HuH-7.5 (cell line): ENCODE measurements around the gene PDZD2.

Source experiments
- DNase-seq: peaks from one replicate; pipeline ENCODE4 v3.0.0; 2011; ENCODE audit warnings: low spot score

The PDZD2 gene

GRCh38 chr5:31638345-31638744 is 586 bp upstream of the PDZD2 start:
- no peak for DNase-seq

- no peak for DNase-seq
These were observed 815 bp downstream of the PDZD2 start for GRCh38 chr5:31639481-31640411.

GRCh38 chr5:31640573-31640972 is 1.6 kb downstream of the PDZD2 start:
- no peak for DNase-seq

GRCh38 chr5:31641059-31641458 is 2.1 kb downstream of the PDZD2 start:
- DNase-seq, result no peak

GRCh38 chr5:31641575-31641974 is 2.6 kb downstream of the PDZD2 start:
- no peak for DNase-seq

GRCh38 chr5:31645420-31646081 is 6.6 kb downstream of the PDZD2 start:
- no peak for DNase-seq

GRCh38 chr5:31648326-31648725 is 9.4 kb downstream of the PDZD2 start:
- DNase-seq, result no peak

- DNase-seq, result no peak
These were observed 12.3 kb downstream of the PDZD2 start for GRCh38 chr5:31651241-31651640.

GRCh38 chr5:31655491-31655890 is 16.6 kb downstream of the PDZD2 start:
- no peak for DNase-seq

GRCh38 chr5:31656806-31657205 is 17.9 kb downstream of the PDZD2 start:
- DNase-seq, result no peak

- no peak for DNase-seq
These were observed 18.5 kb downstream of the PDZD2 start for GRCh38 chr5:31657315-31657979.

GRCh38 chr5:31661257-31661656 is 22.3 kb downstream of the PDZD2 start:
- no peak for DNase-seq

- DNase-seq, result no peak
These were observed 24.6 kb downstream of the PDZD2 start for GRCh38 chr5:31663519-31663918.

- no peak for DNase-seq
These were observed 25.6 kb downstream of the PDZD2 start for GRCh38 chr5:31664566-31664965.

- no peak for DNase-seq
These were observed 32.4 kb downstream of the PDZD2 start for GRCh38 chr5:31671339-31671741.

GRCh38 chr5:31674371-31674951 is 35.5 kb downstream of the PDZD2 start:
- no peak for DNase-seq

GRCh38 chr5:31675472-31675871 is 36.5 kb downstream of the PDZD2 start:
- no peak for DNase-seq

- DNase-seq, result no peak
These were observed 39.2 kb downstream of the PDZD2 start for GRCh38 chr5:31678180-31678579.

- DNase-seq, result no peak
These were observed 41.6 kb downstream of the PDZD2 start for GRCh38 chr5:31680528-31680927.

- no peak for DNase-seq
These were observed 43.1 kb downstream of the PDZD2 start for GRCh38 chr5:31682025-31682424.

- DNase-seq, result no peak
These were observed 43.9 kb downstream of the PDZD2 start for GRCh38 chr5:31682851-31683250.

- DNase-seq, result no peak
These were observed 49.7 kb downstream of the PDZD2 start for GRCh38 chr5:31688515-31689092.
